Esophagus muscularis mucosa (tissue), 4 donors: ENCODE data around the gene MTUS2. TPM values are rescaled to one million over a fixed set of nuclear protein-coding genes. Genes with fewer than 3 reads are reported as not detected.

ENCODE experiments used
- DNase-seq: peaks from one replicate; pipeline ENCODE4 v3.0.0-alpha.2; 2017; ENCODE audit errors: extremely low spot score
- H3K27ac ChIP-seq, 4 donors: fragments of 200-600 bp; sonication (generic); replicated peaks in 1 of 4; 1 replicate in 3 of 4; 2 replicates in 1 of 4; pipeline ENCODE4 v1.5.1; 2016 to 2019; ENCODE audit warnings: mild to moderate bottlenecking in 1 of 4
- H3K27me3 ChIP-seq, 4 donors: fragments of 200-600 bp; sonication (generic); one replicate each; pipeline versions ENCODE4 v1.5.1 to v1.6.0; 2016 to 2019
- H3K36me3 ChIP-seq, 4 donors: fragments of 200-600 bp; sonication (generic); one replicate each; pipeline ENCODE4 v1.5.1; 2016 to 2019
- H3K4me1 ChIP-seq, 4 donors: fragments of 200-600 bp; sonication (generic); one replicate each; pipeline ENCODE4 v1.5.1; 2016 to 2019
- H3K4me3 ChIP-seq, 4 donors: fragments of 200-600 bp; sonication (generic); 1 replicate in 2 of 4; 2 replicates in 2 of 4; pipeline ENCODE4 v1.5.1; 2016 to 2019; ENCODE audit warnings: mild to moderate bottlenecking in 4 of 4, moderate library complexity in 1 of 4
- H3K9me3 ChIP-seq, 4 donors: fragments of 200-600 bp; sonication (generic); 1 replicate in 3 of 4; 2 replicates in 1 of 4; pipeline ENCODE4 v1.5.1; 2016 to 2019
- CTCF ChIP-seq, 3 experiments: fragments of 200-600 bp in 2 of 3; fragments of 450-650 bp in 1 of 3; sonication (generic) in 2 of 3; IDR thresholded peaks; one replicate each; pipeline ENCODE4 v1.5.1; 2017 to 2019; ENCODE audit warnings: antibody characterized with exemption in 3 of 3, mild to moderate bottlenecking in 2 of 3, moderate library complexity in 1 of 3
- EP300 ChIP-seq: sonication (generic); formaldehyde crosslinking; IDR thresholded peaks from one replicate; pipeline ENCODE4 v1.6.1; 2017; ENCODE audit warnings: antibody characterized with exemption
- POLR2A ChIP-seq: fragments of 450-650 bp; IDR thresholded peaks from one replicate; pipeline ENCODE4 v1.6.1; 2017; ENCODE audit warnings: antibody characterized with exemption, moderate library complexity, mild to moderate bottlenecking, low read depth
- POLR2AphosphoS5 ChIP-seq, 2 donors: sonication (generic); formaldehyde crosslinking; IDR thresholded peaks; one replicate each; pipeline ENCODE4 v1.6.1; 2017; ENCODE audit warnings: antibody characterized with exemption in 2 of 2
- WGBS: methylation state at CpG from one replicate; pipeline ENCODE4 v1.1.5; 2018; 5-methylcytosine and 5-hydroxymethylcytosine counted together
- intact Hi-C: fragments of 100-400 bp; cut with DNase I; formaldehyde crosslinking; loops from one replicate; pipeline ENCODE4 v1.15.1; 2023
- total RNA-seq, 4 donors: library from RNA; depleted of rRNA; stranded (reverse); fragments of >200 nt; gene quantifications; one replicate each; pipeline versions ENCODE4 v1.1.0 to v1.2.1, GENCODE V29; 2016

MTUS2 gene
- total RNA-seq, 4 donors from 2014 or later: 7.1 to 46.2 (median 12.8) TPM

- no peak for DNase-seq
- peaks cover 0 to 11% (median 8%) of the 10 kb centered on the region in 4 donors for H3K4me1 ChIP-seq
Measured at GRCh38 chr13:29540799-29541198, 720.7 kb downstream of the MTUS2 start.

GRCh38 chr13:29541400-29541799, 721.3 kb downstream of the MTUS2 start:
- no peaks in the 10 kb centered on the region for H3K9me3 ChIP-seq
- no peaks in the 10 kb centered on the region for H3K27me3 ChIP-seq
- H3K4me1 ChIP-seq: peaks cover 0 to 13% (median 10%) of the 10 kb centered on the region in 4 donors
- TF ChIP-seq POLR2AphosphoS5 (IDR thresholded peaks at IDR 0.05) (no peak), POLR2A (no peak)
- no peaks in the 10 kb centered on the region for H3K36me3 ChIP-seq
- no peak overlapping the region for H3K27ac ChIP-seq
- DNase-seq: no peak
- intact Hi-C loops: no loop called here
- H3K4me3 ChIP-seq: no peak overlapping the region
- WGBS: 94% methylated on average over 4 of the region's 4 CpGs

More at GRCh38 chr13:29540799-29541198, 720.7 kb downstream of the MTUS2 start:
- H3K27me3 ChIP-seq: no peaks in the 10 kb centered on the region
- WGBS: 90% methylated on average over 5 of the region's 5 CpGs
- H3K36me3 ChIP-seq: peaks cover 0 to 3% (median 1%) of the 10 kb centered on the region in 4 donors
- TF ChIP-seq CTCF (IDR thresholded peaks at IDR 0.05): no peak
- no peak for TF ChIP-seq EP300
- no peak for TF ChIP-seq POLR2AphosphoS5 (IDR thresholded peaks at IDR 0.05)
- no peak for TF ChIP-seq POLR2A
- no peak overlapping the region for H3K4me3 ChIP-seq
- intact Hi-C loops: no loop called here
- no peak overlapping the region for H3K27ac ChIP-seq
- no peaks in the 10 kb centered on the region for H3K9me3 ChIP-seq

GRCh38 chr13:29542381-29542780, 722.2 kb downstream of the MTUS2 start:
- Histone ChIP-seq H3K27me3 (no peaks in the 10 kb centered on the region), H3K4me1 (peaks cover 0 to 18% (median 11%) of the 10 kb centered on the region in 4 donors), H3K27ac (no peak overlapping the region), H3K9me3 (no peaks in the 10 kb centered on the region), H3K36me3 (no peaks in the 10 kb centered on the region), H3K4me3 (no peak overlapping the region)
- TF ChIP-seq POLR2AphosphoS5 (IDR thresholded peaks at IDR 0.05) (no peak), POLR2A (no peak), EP300 (no peak), CTCF (IDR thresholded peaks at IDR 0.05) (no peak)
- intact Hi-C loops: no loop called here
- over 99% methylated on average over 8 of the region's 8 CpGs for WGBS
- no peak for DNase-seq

- no peak for DNase-seq
- Histone ChIP-seq H3K27ac (no peak overlapping the region), H3K4me1 (peaks cover 0 to 18% (median 7%) of the 10 kb centered on the region in 4 donors), H3K9me3 (no peaks in the 10 kb centered on the region), H3K27me3 (no peaks in the 10 kb centered on the region), H3K4me3 (no peak overlapping the region), H3K36me3 (peaks cover 0 to 3% (median 0%) of the 10 kb centered on the region in 4 donors)
- WGBS: 87% methylated on average over 16 of the region's 16 CpGs
- intact Hi-C loops: no loop called here
- TF ChIP-seq CTCF (IDR thresholded peaks at IDR 0.05) (no peak), POLR2A (no peak), EP300 (no peak), POLR2AphosphoS5 (IDR thresholded peaks at IDR 0.05) (no peak)
Measured at GRCh38 chr13:29543230-29544215, 723.4 kb downstream of the MTUS2 start.

GRCh38 chr13:29545988-29546387, 725.8 kb downstream of the MTUS2 start:
- WGBS: 89% methylated on average over 8 of the region's 8 CpGs
- Histone ChIP-seq H3K27ac (peak overlapping the region in 1 of 4 donors; percentile 14), H3K27me3 (no peaks in the 10 kb centered on the region), H3K4me1 (peaks cover 0 to 14% (median 1%) of the 10 kb centered on the region in 4 donors), H3K4me3 (no peak overlapping the region), H3K36me3 (peaks cover 7 to 27% (median 10%) of the 10 kb centered on the region in 4 donors), H3K9me3 (no peaks in the 10 kb centered on the region)
- TF ChIP-seq POLR2AphosphoS5 (IDR thresholded peaks at IDR 0.05) (no peak), CTCF (IDR thresholded peaks at IDR 0.05) (no peak), POLR2A (no peak), EP300 (no peak)
- DNase-seq: no peak
- intact Hi-C loops: no loop called here
